AG04449 (cell line): ENCODE data around the gene FAM151B.

ENCODE experiments used
- CTCF ChIA-PET: fragments of 350-600 bp; formaldehyde crosslinking; extraction: SDS; loops from one replicate; lab custom pipeline; 2021; ENCODE audit warnings: antibody characterized with exemption; lab: Yijun Ruan, JAX
- POLR2A ChIA-PET: fragments of 400-600, 350-600 bp; formaldehyde crosslinking; extraction: SDS; loops from one replicate; lab custom pipeline; 2020; ENCODE audit warnings: antibody characterized with exemption, inconsistent platforms; lab: Yijun Ruan, JAX
- DNase-seq: peaks from one replicate; pipeline ENCODE4 v3.0.0-alpha.2; 2010; ENCODE audit warnings: low read depth, low spot score
- H3K4me3 ChIP-seq: 2 replicates; pipeline ENCODE4 v1.5.1; 2011; ENCODE audit warnings: low read depth, mild to moderate bottlenecking, control low read depth, low read length
- CTCF ChIP-seq: IDR thresholded peaks from one replicate; pipeline ENCODE4 v1.5.1; 2011; ENCODE audit warnings: mild to moderate bottlenecking, moderate library complexity, low read length, control low read depth, inconsistent platforms; ENCODE audit not compliant: insufficient read depth; ENCODE audit errors: missing control alignments

FAM151B gene

GRCh38 chr5:80507663-80508062, 19.8 kb downstream of the FAM151B start:
- no peak for DNase-seq
- ChIA-PET POLR2A (no interaction called here), CTCF (no interaction called here)
- no peak overlapping the region for H3K4me3 ChIP-seq
- TF ChIP-seq CTCF = no peak

- no peak for DNase-seq
- no peak overlapping the region for H3K4me3 ChIP-seq
- no peak for TF ChIP-seq CTCF
- ChIA-PET POLR2A (no interaction called here), CTCF (no interaction called here)
Measured at GRCh38 chr5:80508844-80509243, 20.9 kb downstream of the FAM151B start.

- H3K4me3 ChIP-seq = no peak overlapping the region
- TF ChIP-seq CTCF = no peak
- ChIA-PET POLR2A (no interaction called here), CTCF (interaction anchor here (0.7 kb wide), 1 partner anchor 31 kb away, joined by 3 read pairs; no protein-coding TSS in a partner anchor)
- no peak for DNase-seq
Measured at GRCh38 chr5:80509362-80509761, 21.5 kb downstream of the FAM151B start.

- H3K4me3 ChIP-seq = no peak overlapping the region
- peak; percentile 38 for DNase-seq
- ChIA-PET CTCF (interaction anchor here (1.3 to 1.6 kb wide), 2 partner anchors 11 to 34 kb away, joined by 4 to 6 read pairs; no protein-coding TSS in a partner anchor), POLR2A (no interaction called here)
- TF ChIP-seq CTCF = no peak
Measured at GRCh38 chr5:80516826-80517225, 28.9 kb downstream of the FAM151B start.

GRCh38 chr5:80540691-80541090, 52.8 kb downstream of the FAM151B start:
- DNase-seq = no peak
- ChIA-PET POLR2A (interaction anchor here (0.6 kb wide), 1 partner anchor 84 kb away, joined by 3 read pairs; no protein-coding TSS in a partner anchor), CTCF (no interaction called here)
- H3K4me3 ChIP-seq = no peak overlapping the region
- TF ChIP-seq CTCF = no peak

- POLR2A ChIA-PET = no interaction called here
Measured at GRCh38 chr5:80541392-80541791, 53.5 kb downstream of the FAM151B start.

More at GRCh38 chr5:80541392-80541791, 53.5 kb downstream of the FAM151B start:
- no peak for DNase-seq
- H3K4me3 ChIP-seq = no peak overlapping the region
- CTCF ChIA-PET = no interaction called here
- TF ChIP-seq CTCF = no peak
